A549 treated with dexamethasone at 1 μM for 4 hours (cell line): ENCODE results near the gene C1QTNF3. TPM values are rescaled to one million over a fixed set of nuclear protein-coding genes. Genes with fewer than 3 reads are reported as not detected.

Experiments
- total RNA-seq: library from RNA; stranded (reverse); fragments of 200-300 nt; extraction: Qiagen RNA extraction; gene quantifications from 5 replicates; pipeline ENCODE4 v1.2.3, GENCODE V29; 2022

C1QTNF3 gene
- 0.12 to 0.24 TPM (median 0.17 TPM) in 4 of 5 replicates, not detected in the other for total RNA-seq

DNA sequence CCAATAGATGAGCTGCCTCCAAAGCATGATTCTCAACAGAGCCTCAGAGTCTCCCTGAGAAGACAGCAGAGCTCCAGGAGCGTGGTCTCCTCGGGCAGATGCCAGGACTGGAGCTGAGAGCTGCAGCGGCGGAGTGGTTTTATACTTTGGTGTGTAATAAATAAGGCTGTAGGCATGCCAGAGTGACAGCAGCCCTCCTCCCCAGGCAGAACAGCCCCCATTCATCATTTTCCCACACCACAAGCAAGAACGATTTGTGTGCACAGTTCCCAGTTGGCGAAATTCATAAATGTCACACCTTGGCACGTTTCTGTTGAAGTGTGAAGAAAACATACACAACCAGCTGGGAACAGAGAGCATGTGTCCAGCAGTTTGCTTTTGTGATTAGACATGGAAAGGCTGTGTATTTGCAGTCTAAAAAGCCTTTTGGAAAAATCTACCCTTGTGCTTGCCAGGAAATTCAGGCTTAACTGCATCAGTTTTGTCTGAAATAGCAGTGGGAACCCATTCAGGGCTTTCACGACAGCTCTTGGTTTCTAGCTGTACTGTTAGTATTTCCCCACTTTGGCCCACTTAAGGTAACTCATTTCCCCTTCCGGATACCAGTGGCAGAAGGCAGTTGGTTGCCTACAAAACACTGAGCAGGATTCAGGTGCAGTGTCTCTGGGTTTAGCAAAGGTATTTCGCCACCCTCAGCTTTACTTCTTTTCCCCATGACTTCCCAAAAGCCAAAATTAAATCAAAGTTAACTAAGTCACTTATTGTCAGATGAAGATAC, at the start of gene C1QTNF3:
TSS of gene C1QTNF3 (minus strand) at position 115 of the 778 bp plus-strand sequence. CDS start at position 27, 88 bp downstream.

GRCh38 chr5:34007621-34008600, 35.1 kb downstream of the C1QTNF3 start, which contains the start of gene AMACR:
Gene AMACR, minus strand, starts transcription at chr5:34008050. Its CDS starts 31 bp downstream, at chr5:34008019.

GRCh38 chr5:33984671-33985124, 58.3 kb downstream of the C1QTNF3 start, which contains the start of gene SLC45A2:
Gene SLC45A2, minus strand, starts transcription at chr5:33984693. Its CDS starts 110 bp downstream, at chr5:33984583.

Other genes with a start within 250 kb of the C1QTNF3 start
- 5.7 to 7.6 TPM (median 7.3 TPM) in 5 replicates for gene ADAMTS12, start 151.2 kb downstream of the C1QTNF3 start, total RNA-seq
- not detected in 5 replicates for gene RXFP3, start 106.8 kb downstream of the C1QTNF3 start, total RNA-seq
- not detected in 5 replicates for gene SLC45A2, start 58.5 kb downstream of the C1QTNF3 start, total RNA-seq
- gene AMACR, start 35.2 kb downstream of the C1QTNF3 start, total RNA-seq: 14.1 to 17.0 TPM (median 15.1 TPM) in 5 replicates